HUDEP-2 (cell line): Measurements from ENCODE around the gene GCC2.
"Not testable (repeated sequence)": the region's sequence is repeated elsewhere in the genome, so short reads cannot be mapped to it uniquely, and the experiment has no call there.

Experiments used
- DNase-seq, 76 experiments: peaks; one replicate each; lab custom pipeline; 2025; ENCODE audit not compliant: unreplicated experiment in 76 of 76; lab: John Stamatoyannopoulos, UW

The GCC2 gene

GRCh38 chr2:108448678-108449409 lies at the start of gene GCC2:
Gene GCC2, plus strand, starts transcription at chr2:108449206. Its CDS starts 69 bp downstream, at chr2:108449275.
- DNase-seq = peak; percentile 17 to 95 (median 87)

GRCh38 chr2:108399479-108399878 lies 49.5 kb upstream of the GCC2 start:
- no peak for DNase-seq

- DNase-seq = peak in 5 of 76 experiments; percentile 4 to 30 (median 11)
Measured at GRCh38 chr2:108401800-108402199, 47.2 kb upstream of the GCC2 start.

GRCh38 chr2:108403494-108403893 lies 45.5 kb upstream of the GCC2 start:
- no peak for DNase-seq

GRCh38 chr2:108404784-108405397 lies 44.1 kb upstream of the GCC2 start:
- DNase-seq = no peak

- DNase-seq = no peak
Measured at GRCh38 chr2:108407864-108408729, 40.9 kb upstream of the GCC2 start.

GRCh38 chr2:108409768-108410167 lies 39.2 kb upstream of the GCC2 start:
- no peak for DNase-seq

- DNase-seq = peak in 6 of 76 experiments; percentile 4 to 46 (median 18)
Measured at GRCh38 chr2:108412995-108413710, 35.9 kb upstream of the GCC2 start.

GRCh38 chr2:108413711-108414095 lies 35.3 kb upstream of the GCC2 start:
- no peak for DNase-seq

GRCh38 chr2:108414256-108414876 lies 34.6 kb upstream of the GCC2 start:
- no peak for DNase-seq

GRCh38 chr2:108414945-108415344 lies 34.1 kb upstream of the GCC2 start:
- no peak for DNase-seq

- DNase-seq = peak in 11 of 76 experiments; percentile 1 to 26 (median 9)
Measured at GRCh38 chr2:108417254-108417653, 31.8 kb upstream of the GCC2 start.

- no peak for DNase-seq
Measured at GRCh38 chr2:108418416-108418815, 30.6 kb upstream of the GCC2 start.

GRCh38 chr2:108423067-108423466 lies 25.9 kb upstream of the GCC2 start:
- DNase-seq = no peak

GRCh38 chr2:108423502-108424251 lies 25.3 kb upstream of the GCC2 start:
- DNase-seq = no peak

GRCh38 chr2:108428286-108429009 lies 20.6 kb upstream of the GCC2 start:
- DNase-seq = no peak

GRCh38 chr2:108435578-108435977 lies 13.4 kb upstream of the GCC2 start:
- DNase-seq = not testable (repeated sequence)

- DNase-seq = no peak
Measured at GRCh38 chr2:108436976-108437375, 12.0 kb upstream of the GCC2 start.

GRCh38 chr2:108441712-108442111 lies 7.3 kb upstream of the GCC2 start:
- no peak for DNase-seq
